Gastrocnemius medialis (tissue), 4 donors: ENCODE data around the gene CCDC70.

ENCODE experiments used
- CTCF ChIP-seq, 5 experiments: fragments of 450-650 bp in 3 of 5; fragments of 200-600 bp in 2 of 5; sonication (generic) in 2 of 5; IDR thresholded peaks in 4 of 5; conservative IDR thresholded peaks in 1 of 5; 1 replicate in 4 of 5; 2 replicates in 1 of 5; pipeline ENCODE4 v1.5.1; 2016 to 2019; ENCODE audit warnings: antibody characterized with exemption in 5 of 5, mild to moderate bottlenecking in 3 of 5, moderate library complexity in 3 of 5
- POLR2A ChIP-seq, 2 donors: fragments of 450-650 bp; IDR thresholded peaks; one replicate each; pipeline ENCODE4 v1.6.1; 2017; ENCODE audit warnings: antibody characterized with exemption in 2 of 2, mild to moderate bottlenecking in 2 of 2, moderate library complexity in 2 of 2

DNA sequence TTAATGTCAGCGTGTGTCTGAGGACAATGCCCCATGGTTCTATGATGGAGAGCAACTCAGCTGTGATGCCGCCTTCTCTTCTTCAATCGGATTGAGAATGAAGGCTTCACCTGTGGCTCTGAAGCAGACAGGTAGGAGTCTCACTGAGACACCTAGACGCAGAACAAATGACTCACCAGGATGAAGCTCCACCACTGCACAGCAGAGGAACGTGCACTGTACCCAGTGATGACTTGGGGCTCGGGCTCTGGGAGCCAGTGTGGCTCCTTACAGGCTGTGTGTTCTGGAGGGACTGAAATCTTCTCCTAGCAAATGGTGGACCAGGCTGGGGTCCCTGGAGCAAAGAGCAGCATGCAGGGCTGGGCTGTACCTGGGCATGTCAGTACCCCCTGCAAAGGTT is 44.0 kb downstream of the CCDC70 start:
- no peak for TF ChIP-seq CTCF (IDR thresholded peaks at IDR 0.05 in 4 of 5, conservative IDR thresholded peaks at IDR 0.05 in 1 of 5)
- no peak for TF ChIP-seq POLR2A (IDR thresholded peaks at IDR 0.05)
